ENCODE measurements around the gene RTN1.

The RTN1 gene

DNA sequence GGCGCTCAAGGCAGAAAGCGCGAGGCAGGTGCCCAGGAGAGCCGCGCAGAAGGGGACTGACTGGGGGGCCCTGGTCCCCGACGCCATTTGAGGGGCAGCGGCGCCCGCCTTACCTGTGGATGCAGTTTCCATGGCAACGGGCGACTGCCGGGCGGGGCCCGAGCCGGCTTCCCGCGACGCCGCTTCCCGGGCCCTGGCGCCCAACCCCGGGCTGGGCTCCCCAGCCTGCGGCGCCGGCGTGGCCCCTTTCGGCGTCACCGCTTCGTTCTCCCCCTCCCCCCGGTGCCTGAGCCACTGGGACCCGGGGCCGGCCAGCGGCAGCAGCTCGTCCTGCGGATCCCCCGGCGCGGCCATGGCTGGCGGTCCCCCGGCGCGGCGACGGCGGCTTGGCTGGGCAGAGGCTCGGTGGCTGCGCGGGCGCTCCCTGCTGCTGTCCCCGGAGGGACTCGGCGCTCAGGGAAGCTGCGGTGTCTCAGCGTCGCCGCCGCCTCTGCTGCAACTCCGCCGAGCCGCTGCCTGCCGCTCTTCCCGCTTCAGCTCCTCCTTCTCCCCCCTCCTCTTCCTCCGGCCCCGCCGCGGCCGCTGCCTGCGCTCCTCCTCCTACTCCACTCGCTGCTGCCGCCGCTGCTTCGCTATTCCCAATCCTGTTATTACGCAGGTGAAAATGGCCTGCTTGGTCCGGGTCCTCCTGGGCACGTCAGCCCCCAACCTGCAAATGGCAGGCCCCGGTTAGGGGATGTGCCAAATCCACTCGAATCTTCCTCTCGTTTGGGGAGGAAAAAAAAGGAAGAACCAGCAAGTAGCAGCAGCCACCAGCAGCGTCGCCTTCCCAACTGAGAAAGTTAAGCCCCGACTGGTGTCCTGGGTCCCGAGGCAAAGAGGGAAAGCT is at the start of gene RTN1:
TSS of gene RTN1 (minus strand) at position 500 of the 889 bp plus-strand sequence. CDS start at position 354, 146 bp downstream.
- Histone ChIP-seq H3K4me2 (ENCODE audit: low read length) (peak within 1 kb of the TSS; percentile 67), H3K36me3 (replicated peaks; ENCODE audit: low read depth, low read length) (no peaks in the 10 kb centered on the region), H3K4me3 (ENCODE audit: low read length) (peak within 1 kb of the TSS; percentile 79), H3K4me1 (ENCODE audit: low read length) (no peaks in the 10 kb centered on the region), H3K27me3 (ENCODE audit: low read depth, low read length) (no peaks in the 10 kb centered on the region), H3K9me3 (ENCODE audit: insufficient read depth, low read length) (no peaks in the 10 kb centered on the region), H4K20me1 (ENCODE audit: insufficient read depth, low read length) (no peaks in the 10 kb centered on the region), H3K9ac (ENCODE audit: low read length) (peak within 1 kb of the TSS; percentile 39; the same call in 1 of the 2 replicates), H2AFZ (ENCODE audit: low read depth, low read length) (peak within 1 kb of the TSS; percentile 81; the same call in 1 of the 2 replicates), H3K27ac (ENCODE audit: low read length) (no peak within 1 kb of the TSS), H3K79me2 (ENCODE audit: low read length) (no peaks in the 10 kb centered on the region)
- no peak for TF ChIP-seq EZH2phosphoT487 (IDR thresholded peaks at IDR 0.05; ENCODE audit: low read depth)
- no peak for TF ChIP-seq CTCF (IDR thresholded peaks at IDR 0.05; ENCODE audit: low read depth, low read length)

DNA sequence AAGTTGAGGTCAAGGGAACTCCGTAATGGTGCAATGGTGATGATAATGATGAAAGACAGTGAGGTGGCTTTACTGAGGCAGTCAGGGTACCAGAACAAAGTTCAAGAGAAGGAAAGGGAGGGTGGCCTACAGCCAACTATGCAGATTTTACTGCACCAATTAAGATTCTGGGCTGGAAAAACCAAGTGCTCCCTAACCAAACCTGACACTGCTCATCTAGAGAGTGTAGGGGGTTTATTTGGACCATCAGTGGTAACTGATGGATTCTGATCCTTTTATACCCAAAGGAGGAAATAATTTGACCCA is 49.8 kb upstream of the RTN1 start:
- no peaks in the 10 kb centered on the region for H3K9me3 ChIP-seq (ENCODE audit: insufficient read depth, low read length)
- H3K36me3 ChIP-seq (replicated peaks; ENCODE audit: low read depth, low read length), result no peaks in the 10 kb centered on the region
- no peak overlapping the region for H3K4me3 ChIP-seq (ENCODE audit: low read length)
- no peaks in the 10 kb centered on the region for H3K79me2 ChIP-seq (ENCODE audit: low read length)
- H3K9ac ChIP-seq (ENCODE audit: low read length), result no peak overlapping the region
- peaks cover 3% of the 10 kb centered on the region for H3K4me1 ChIP-seq (ENCODE audit: low read length)
- no peak overlapping the region for H3K4me2 ChIP-seq (ENCODE audit: low read length)
- TF ChIP-seq EZH2phosphoT487 (IDR thresholded peaks at IDR 0.05; ENCODE audit: low read depth) (no peak), CTCF (IDR thresholded peaks at IDR 0.05; ENCODE audit: low read depth, low read length) (no peak)
- no peak overlapping the region for H2AFZ ChIP-seq (ENCODE audit: low read depth, low read length)
- no peaks in the 10 kb centered on the region; the same call in 1 of the 2 replicates for H3K27me3 ChIP-seq (ENCODE audit: low read depth, low read length)
- H4K20me1 ChIP-seq (ENCODE audit: insufficient read depth, low read length), result no peaks in the 10 kb centered on the region
- no peak overlapping the region for H3K27ac ChIP-seq (ENCODE audit: low read length)

DNA sequence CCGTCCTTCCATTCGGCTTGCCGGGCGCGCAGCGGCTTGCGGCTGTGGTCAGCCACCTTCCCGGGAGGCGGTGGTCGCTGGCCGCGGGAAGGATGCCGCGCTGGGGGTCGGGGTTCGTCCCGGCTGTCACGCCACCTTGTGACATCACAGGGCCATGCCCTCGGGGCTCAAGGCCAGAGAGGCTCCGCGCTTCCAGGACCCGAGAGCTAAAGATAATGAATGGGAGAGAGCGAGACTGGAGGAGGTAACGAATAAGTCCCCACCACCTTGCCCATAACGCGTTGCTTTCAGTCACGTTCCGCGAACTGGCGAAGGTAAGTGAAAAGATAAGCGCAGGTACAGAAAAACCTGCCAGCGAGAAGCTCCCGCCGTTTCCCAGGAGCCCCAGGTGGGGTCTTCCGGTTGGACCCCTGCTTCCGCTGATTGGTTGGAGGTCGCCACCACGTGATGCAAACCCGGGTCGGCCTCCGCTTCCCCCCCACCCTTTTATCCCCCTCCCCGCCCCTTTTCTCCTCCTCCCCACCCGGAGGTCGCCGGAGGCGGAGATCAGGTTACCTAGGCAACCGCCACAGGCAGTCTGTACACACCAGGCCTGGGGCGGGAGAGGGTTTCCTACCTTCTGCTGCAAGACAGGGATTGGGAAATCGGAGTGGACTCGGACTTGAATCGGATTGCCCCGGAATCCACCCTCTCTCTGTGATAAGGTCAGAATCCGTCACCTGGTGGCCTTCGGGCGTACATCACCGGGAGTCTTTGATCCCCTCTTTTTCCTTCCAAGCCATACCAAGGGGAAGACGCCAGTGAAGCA is 49.2 kb upstream of the RTN1 start, which contains the start of gene LRRC9:
TSS of gene LRRC9 (plus strand) at position 575 of the 808 bp plus-strand sequence.
- H3K9ac ChIP-seq (ENCODE audit: low read length), result 0 out of 2 replicates have a peak within 1 kb of the TSS, but pooled peaks have one; percentile 21
- H3K9me3 ChIP-seq (ENCODE audit: insufficient read depth, low read length), result no peaks in the 10 kb centered on the region
- no peaks in the 10 kb centered on the region for H3K79me2 ChIP-seq (ENCODE audit: low read length)
- no peaks in the 10 kb centered on the region for H3K4me1 ChIP-seq (ENCODE audit: low read length)
- H2AFZ ChIP-seq (ENCODE audit: low read depth, low read length), result no peak within 1 kb of the TSS
- H3K27ac ChIP-seq (ENCODE audit: low read length), result no peak within 1 kb of the TSS
- H3K27me3 ChIP-seq (ENCODE audit: low read depth, low read length), result no peaks in the 10 kb centered on the region; the same call in 1 of the 2 replicates
- no peaks in the 10 kb centered on the region for H4K20me1 ChIP-seq (ENCODE audit: insufficient read depth, low read length)
- H3K4me2 ChIP-seq (ENCODE audit: low read length), result peak within 1 kb of the TSS; percentile 60
- H3K4me3 ChIP-seq (ENCODE audit: low read length), result peak within 1 kb of the TSS; percentile 69
- no peak for TF ChIP-seq EZH2phosphoT487 (IDR thresholded peaks at IDR 0.05; ENCODE audit: low read depth)
- TF ChIP-seq CTCF (IDR thresholded peaks at IDR 0.05; ENCODE audit: low read depth, low read length), result no peak
- no peaks in the 10 kb centered on the region for H3K36me3 ChIP-seq (replicated peaks; ENCODE audit: low read depth, low read length)

Measured in OCI-LY3 (cell line).